Neural cell (in vitro differentiated cells): Measurements from ENCODE around the gene SCN10A.

Experiments
- CTCF ChIP-seq: fragments of 450-650 bp; IDR thresholded peaks from 2 replicates; pipeline ENCODE4 v1.5.1; 2014; ENCODE audit warnings: antibody characterized with exemption, mild to moderate bottlenecking, moderate library complexity; ENCODE audit not compliant: poor library complexity, severe bottlenecking
- EP300 ChIP-seq: fragments of 450-650 bp; conservative IDR thresholded peaks from 2 replicates; pipeline ENCODE4 v1.6.1; 2014; ENCODE audit warnings: antibody characterized with exemption, mild to moderate bottlenecking, moderate library complexity; ENCODE audit not compliant: poor library complexity, severe bottlenecking
- EZH2 ChIP-seq: fragments of 200-600, 300-800 bp; shearing (Covaris generic), sonication (generic); IDR thresholded peaks from 2 replicates; pipeline ENCODE4 v1.6.1; 2014; ENCODE audit warnings: antibody characterized with exemption, low read length, borderline replicate concordance, mild to moderate bottlenecking; ENCODE audit not compliant: insufficient read depth, poor library complexity, severe bottlenecking
- MXI1 ChIP-seq: fragments of 450-650 bp; conservative IDR thresholded peaks from 2 replicates; pipeline ENCODE4 v1.6.1; 2014; ENCODE audit warnings: antibody characterized with exemption, mild to moderate bottlenecking; ENCODE audit not compliant: poor library complexity, severe bottlenecking
- REST ChIP-seq: IDR thresholded peaks from 2 replicates; pipeline ENCODE4 v1.6.1; 2012; ENCODE audit warnings: borderline replicate concordance

- TF ChIP-seq EP300 (no peak), CTCF (no peak), REST (no peak), EZH2 (no peak), MXI1 (no peak)
Measured at GRCh38 chr3:38698760-38699159, 117.3 kb downstream of the SCN10A start.
